HEK293 (cell line): ENCODE results near the gene MCAT.

Experiments used
- SP2 ChIP-seq: fragments of 450-650 bp; formaldehyde crosslinking; IDR thresholded peaks from 2 replicates; pipeline ENCODE4 v1.5.1; 2016; ENCODE audit warnings: missing biosample characterization, missing genetic modification characterization
- TF ChIP-seq, protein P1 (sequence below): fragments of 450-650 bp; formaldehyde crosslinking; IDR thresholded peaks from 2 replicates; pipeline ENCODE4 v1.5.1; 2016; ENCODE audit warnings: missing biosample characterization, missing genetic modification characterization

GRCh38 chr22:43128116-43128515, 15.1 kb downstream of the MCAT start:
- TF ChIP-seq SP2 (tag by site-specific recombination): no peak
- TF ChIP-seq, protein P1, sequence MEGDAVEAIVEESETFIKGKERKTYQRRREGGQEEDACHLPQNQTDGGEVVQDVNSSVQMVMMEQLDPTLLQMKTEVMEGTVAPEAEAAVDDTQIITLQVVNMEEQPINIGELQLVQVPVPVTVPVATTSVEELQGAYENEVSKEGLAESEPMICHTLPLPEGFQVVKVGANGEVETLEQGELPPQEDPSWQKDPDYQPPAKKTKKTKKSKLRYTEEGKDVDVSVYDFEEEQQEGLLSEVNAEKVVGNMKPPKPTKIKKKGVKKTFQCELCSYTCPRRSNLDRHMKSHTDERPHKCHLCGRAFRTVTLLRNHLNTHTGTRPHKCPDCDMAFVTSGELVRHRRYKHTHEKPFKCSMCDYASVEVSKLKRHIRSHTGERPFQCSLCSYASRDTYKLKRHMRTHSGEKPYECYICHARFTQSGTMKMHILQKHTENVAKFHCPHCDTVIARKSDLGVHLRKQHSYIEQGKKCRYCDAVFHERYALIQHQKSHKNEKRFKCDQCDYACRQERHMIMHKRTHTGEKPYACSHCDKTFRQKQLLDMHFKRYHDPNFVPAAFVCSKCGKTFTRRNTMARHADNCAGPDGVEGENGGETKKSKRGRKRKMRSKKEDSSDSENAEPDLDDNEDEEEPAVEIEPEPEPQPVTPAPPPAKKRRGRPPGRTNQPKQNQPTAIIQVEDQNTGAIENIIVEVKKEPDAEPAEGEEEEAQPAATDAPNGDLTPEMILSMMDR (tag by site-specific recombination): no peak
